Measurements from ENCODE around the gene STK32C.
A peak's percentile ranks its signal among the peaks of the same experiment; 100 is the strongest.

STK32C gene

DNA sequence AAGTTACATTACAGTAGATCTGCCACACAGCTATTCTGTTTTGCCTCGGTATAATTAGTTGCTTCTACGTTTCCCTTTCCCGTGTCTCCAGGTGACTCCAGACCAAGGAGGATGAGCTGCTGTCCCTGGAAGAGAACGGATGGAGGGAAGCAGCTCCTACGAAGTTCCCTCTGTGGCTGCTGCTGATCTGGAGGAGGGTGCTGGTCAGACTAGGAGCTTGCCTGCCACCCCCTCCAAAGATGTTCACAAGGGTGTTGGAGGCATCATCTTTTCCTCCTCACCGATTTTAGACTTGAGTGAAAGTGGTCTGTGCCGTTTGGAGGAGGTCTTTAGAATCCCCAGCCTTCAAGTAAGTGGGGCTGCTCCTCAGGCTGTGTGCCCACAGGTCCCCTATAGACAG lies 25.6 kb upstream of the STK32C start:
- DNase-seq (ENCODE audit: low read depth): no peak
- no peak overlapping the region for H3K4me3 ChIP-seq (ENCODE audit: low read depth, low read length)
- TF ChIP-seq, protein P1, sequence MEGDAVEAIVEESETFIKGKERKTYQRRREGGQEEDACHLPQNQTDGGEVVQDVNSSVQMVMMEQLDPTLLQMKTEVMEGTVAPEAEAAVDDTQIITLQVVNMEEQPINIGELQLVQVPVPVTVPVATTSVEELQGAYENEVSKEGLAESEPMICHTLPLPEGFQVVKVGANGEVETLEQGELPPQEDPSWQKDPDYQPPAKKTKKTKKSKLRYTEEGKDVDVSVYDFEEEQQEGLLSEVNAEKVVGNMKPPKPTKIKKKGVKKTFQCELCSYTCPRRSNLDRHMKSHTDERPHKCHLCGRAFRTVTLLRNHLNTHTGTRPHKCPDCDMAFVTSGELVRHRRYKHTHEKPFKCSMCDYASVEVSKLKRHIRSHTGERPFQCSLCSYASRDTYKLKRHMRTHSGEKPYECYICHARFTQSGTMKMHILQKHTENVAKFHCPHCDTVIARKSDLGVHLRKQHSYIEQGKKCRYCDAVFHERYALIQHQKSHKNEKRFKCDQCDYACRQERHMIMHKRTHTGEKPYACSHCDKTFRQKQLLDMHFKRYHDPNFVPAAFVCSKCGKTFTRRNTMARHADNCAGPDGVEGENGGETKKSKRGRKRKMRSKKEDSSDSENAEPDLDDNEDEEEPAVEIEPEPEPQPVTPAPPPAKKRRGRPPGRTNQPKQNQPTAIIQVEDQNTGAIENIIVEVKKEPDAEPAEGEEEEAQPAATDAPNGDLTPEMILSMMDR (IDR thresholded peaks at IDR 0.05; ENCODE audit: insufficient read depth, low read depth, low read length, missing control alignments): no peak

DNA sequence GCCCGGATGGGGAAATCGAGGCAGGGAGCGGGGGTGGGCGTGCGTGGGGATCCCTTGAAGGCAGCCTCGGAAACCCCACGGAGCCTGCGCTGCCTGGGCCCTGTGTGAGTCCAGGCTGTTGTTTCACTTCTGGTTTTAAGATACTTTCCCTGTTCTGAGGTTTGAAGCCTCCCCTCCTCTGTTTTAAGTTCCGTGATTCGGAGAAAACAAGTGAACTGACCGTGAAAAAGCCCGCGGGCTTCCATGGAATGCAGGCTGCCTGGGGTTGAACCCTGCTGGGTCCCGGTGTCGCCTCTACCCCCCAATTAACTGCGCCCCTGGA lies 24.6 kb upstream of the STK32C start:
- H3K4me3 ChIP-seq (ENCODE audit: low read depth, low read length): peak overlapping the region; percentile 90
- TF ChIP-seq, protein P1 (IDR thresholded peaks at IDR 0.05; ENCODE audit: insufficient read depth, low read depth, low read length, missing control alignments): no peak
- DNase-seq (ENCODE audit: low read depth): peak; percentile 68

DNA sequence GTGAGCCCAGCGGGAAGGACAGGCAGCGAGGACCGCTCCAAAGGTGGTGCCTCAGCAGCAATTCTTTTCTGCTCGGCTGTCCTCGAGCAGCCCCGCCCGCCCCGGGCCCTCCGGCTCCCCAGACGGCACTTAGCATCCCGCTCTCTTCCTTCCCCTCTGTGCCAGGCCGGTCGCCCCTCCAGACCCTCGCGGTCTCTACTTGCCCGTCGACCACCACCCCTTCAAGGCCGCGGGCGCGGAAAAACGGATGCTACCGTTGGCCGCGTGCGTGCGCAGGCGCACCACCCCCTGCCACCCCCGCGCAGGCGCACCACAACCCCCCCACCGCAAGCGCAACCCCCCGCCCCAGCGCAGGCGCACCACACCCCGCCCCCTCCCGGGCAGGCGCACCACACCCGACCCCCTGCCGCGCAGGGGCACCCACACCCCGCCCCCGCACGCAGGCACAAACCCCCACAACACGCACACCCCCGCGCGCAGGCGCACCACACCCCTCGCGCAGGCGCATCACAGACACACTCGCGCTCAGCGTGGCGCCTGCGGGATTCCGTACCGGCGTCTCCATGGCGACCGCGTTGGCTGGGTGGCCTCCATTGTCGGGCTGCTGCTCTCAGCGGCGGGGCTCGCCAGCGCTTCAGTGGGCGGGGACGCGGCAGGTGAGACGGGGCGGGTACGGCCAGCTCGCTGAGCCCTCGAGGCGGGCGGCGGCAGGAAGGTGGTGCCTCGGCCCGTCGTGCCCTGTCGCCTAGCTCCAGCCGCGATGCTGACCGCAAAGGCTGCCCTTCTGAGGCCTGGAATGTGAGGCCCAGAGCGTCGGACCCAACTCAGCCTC lies 24.1 kb upstream of the STK32C start, which contains the start of gene LRRC27:
LRRC27 (plus strand) TSS at position 593 of the 832 bp plus-strand sequence. CDS start 1,332 bp downstream, outside the sequence.
- DNase-seq (ENCODE audit: low read depth): peak; percentile 99

DNA sequence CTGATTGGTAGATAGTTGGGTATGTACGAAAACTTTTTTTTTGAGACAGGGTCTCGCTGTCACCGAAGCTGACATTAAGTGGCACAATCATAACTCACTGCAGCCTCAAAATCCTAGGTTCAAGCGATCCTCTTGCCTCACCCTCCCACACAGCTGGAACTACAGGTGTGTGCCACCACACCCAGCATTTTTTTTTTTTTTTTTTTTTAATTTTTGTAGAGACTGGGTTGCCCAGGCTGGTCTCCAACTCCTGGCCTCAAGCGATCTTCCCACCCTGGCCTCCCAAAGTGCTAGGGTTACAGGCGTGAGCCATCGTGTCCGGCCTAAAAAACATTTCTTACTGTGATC lies 22.7 kb upstream of the STK32C start:
- DNase-seq (ENCODE audit: low read depth): no peak
- H3K4me3 ChIP-seq (ENCODE audit: low read depth, low read length): peak overlapping the region; percentile 95
- TF ChIP-seq, protein P1 (IDR thresholded peaks at IDR 0.05; ENCODE audit: insufficient read depth, low read depth, low read length, missing control alignments): no peak

More for the DNA sequence above, 24.1 kb upstream of the STK32C start, which contains the start of gene LRRC27:
- TF ChIP-seq, protein P1 (IDR thresholded peaks at IDR 0.05; ENCODE audit: insufficient read depth, low read depth, low read length, missing control alignments): no peak
- peak within 1 kb of the TSS; percentile 95 for H3K4me3 ChIP-seq (ENCODE audit: low read depth, low read length)

DNA sequence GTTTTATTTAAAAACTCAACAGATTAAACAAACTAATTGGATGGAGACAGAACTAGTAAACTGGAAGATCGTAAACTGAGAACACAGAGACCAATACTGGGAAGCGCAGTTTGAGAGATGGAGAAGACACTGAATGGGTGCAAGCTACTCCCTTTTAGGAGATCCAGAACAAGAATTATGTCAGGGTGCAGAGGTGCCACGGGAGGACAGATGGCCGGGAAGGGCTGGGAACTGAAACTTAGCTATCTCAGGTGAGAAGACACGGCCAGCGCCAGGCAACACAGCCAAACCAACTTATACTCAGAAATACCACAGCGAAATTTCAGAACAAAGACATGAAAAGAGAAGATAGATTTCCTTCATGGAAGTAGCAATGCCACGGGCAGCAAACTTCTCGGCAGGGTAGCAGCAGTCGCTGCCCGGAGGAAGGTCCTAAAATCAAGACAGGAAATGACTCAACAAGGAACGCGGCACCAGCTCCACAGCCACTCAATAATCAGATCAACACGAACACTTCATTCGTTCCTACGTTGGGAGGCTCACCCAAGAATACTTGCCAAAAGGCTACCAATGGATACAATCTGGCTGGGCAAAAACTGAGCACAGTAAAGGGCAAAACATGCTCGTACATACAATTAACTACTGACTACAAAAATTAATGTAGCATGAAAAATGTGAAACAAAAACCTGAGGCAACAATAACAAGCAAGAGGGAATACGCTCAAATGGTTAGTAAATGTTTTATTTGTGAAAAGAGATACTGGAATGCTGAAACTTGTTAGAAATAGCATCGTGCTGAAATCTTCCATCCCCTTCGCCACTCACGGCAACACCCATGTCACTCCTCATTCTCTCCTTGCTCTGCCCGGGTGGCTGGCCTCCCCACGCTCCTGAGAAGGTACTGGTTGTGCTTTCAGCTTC lies 22.1 kb upstream of the STK32C start:
- peak; percentile 64 for DNase-seq (ENCODE audit: low read depth)
- H3K4me3 ChIP-seq (ENCODE audit: low read depth, low read length): peak overlapping the region; percentile 95
- TF ChIP-seq, protein P1 (IDR thresholded peaks at IDR 0.05; ENCODE audit: insufficient read depth, low read depth, low read length, missing control alignments): no peak

DNA sequence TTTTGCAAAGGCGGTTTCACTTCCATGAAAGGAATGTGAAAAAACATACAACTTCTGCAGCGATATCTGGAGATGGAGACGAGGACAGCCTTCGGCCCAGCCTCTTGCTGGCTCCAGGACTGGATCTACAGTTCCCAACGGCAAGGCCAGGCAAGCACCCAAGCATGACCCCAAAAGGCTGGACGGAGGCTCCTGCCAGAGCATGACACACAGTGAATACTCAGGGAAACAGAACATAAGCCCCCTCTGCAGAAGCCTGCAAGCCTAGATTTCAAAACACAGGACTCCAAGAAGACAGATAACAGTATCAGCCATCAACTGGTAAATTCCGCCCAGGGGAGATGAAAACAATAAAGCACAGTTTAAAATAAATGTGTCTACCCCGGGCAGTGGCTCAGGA lies 21.0 kb upstream of the STK32C start:
- DNase-seq (ENCODE audit: low read depth): no peak
- TF ChIP-seq, protein P1 (IDR thresholded peaks at IDR 0.05; ENCODE audit: insufficient read depth, low read depth, low read length, missing control alignments): no peak
- no peak overlapping the region for H3K4me3 ChIP-seq (ENCODE audit: low read depth, low read length)

Measured in GM12865 (cell line).